HEK293 (cell line): ENCODE results near the gene PPCDC.

Source experiments
- CTCF ChIA-PET: fragments of 350-600 bp; formaldehyde crosslinking; extraction: SDS; loops from one replicate; lab custom pipeline; 2021; ENCODE audit warnings: antibody characterized with exemption; lab: Yijun Ruan, JAX
- POLR2A ChIA-PET: fragments of 300-600 bp; formaldehyde crosslinking; extraction: SDS; loops from one replicate; lab custom pipeline; 2020; ENCODE audit warnings: antibody characterized with exemption, inconsistent platforms; lab: Yijun Ruan, JAX
- H3K27ac ChIP-seq: fragments of 200-500 bp; sonication (Bioruptor generic); 2 replicates; pipeline ENCODE4 v1.5.1; 2014; ENCODE audit warnings: low read depth, low read length, control low read depth, inconsistent platforms; ENCODE audit errors: extremely low read depth
- H3K36me3 ChIP-seq, 2 experiments: fragments of 200-500 bp in 1 of 2; sonication (Bioruptor generic) in 1 of 2; 1 replicate in 1 of 2; 2 replicates in 1 of 2; pipeline ENCODE4 v1.5.1; 2014 to 2017; ENCODE audit warnings: inconsistent platforms in 2 of 2, low read length in 2 of 2; ENCODE audit not compliant: control insufficient read depth in 2 of 2, insufficient read depth in 1 of 2
- H3K4me1 ChIP-seq: fragments of 200-500 bp; sonication (Bioruptor generic); 2 replicates; pipeline ENCODE4 v1.5.1; 2014; ENCODE audit warnings: mild to moderate bottlenecking, low read length, inconsistent platforms; ENCODE audit not compliant: control insufficient read depth, insufficient read depth
- H3K4me3 ChIP-seq: 2 replicates; pipeline ENCODE4 v1.5.1; 2011; ENCODE audit warnings: low read depth, mild to moderate bottlenecking, control low read depth, low read length, moderate library complexity
- H3K9me3 ChIP-seq: fragments of 200-500 bp; sonication (Bioruptor generic); 2 replicates; pipeline ENCODE4 v1.5.1; 2014; ENCODE audit warnings: low read depth, low read length, inconsistent platforms; ENCODE audit not compliant: control insufficient read depth, insufficient read depth
- AEBP2 ChIP-seq: fragments of 450-650 bp; formaldehyde crosslinking; IDR thresholded peaks from 2 replicates; pipeline ENCODE4 v1.5.1; 2016; ENCODE audit warnings: missing biosample characterization, missing genetic modification characterization, borderline replicate concordance
- HOXD13 ChIP-seq: sonication (generic); formaldehyde crosslinking; IDR thresholded peaks from 2 replicates; pipeline ENCODE4 v1.8.0; 2022; ENCODE audit warnings: missing genetic modification reagents, borderline replicate concordance
- PBX3 ChIP-seq: sonication (generic); formaldehyde crosslinking; IDR thresholded peaks from 2 replicates; pipeline ENCODE4 v1.8.1; 2022; ENCODE audit warnings: mild to moderate bottlenecking, moderate library complexity, missing genetic modification reagents
- REST ChIP-seq: fragments of 450-650 bp; formaldehyde crosslinking; IDR thresholded peaks from 2 replicates; pipeline ENCODE4 v1.5.1; 2016; ENCODE audit warnings: missing biosample characterization, missing genetic modification characterization
- SALL2 ChIP-seq: fragments of 450-650 bp; formaldehyde crosslinking; IDR thresholded peaks from 2 replicates; pipeline ENCODE4 v1.5.0; 2017; ENCODE audit warnings: missing biosample characterization, mild to moderate bottlenecking, missing genetic modification characterization, borderline replicate concordance
- SCRT1 ChIP-seq: fragments of 450-650 bp; formaldehyde crosslinking; IDR thresholded peaks from 2 replicates; pipeline ENCODE4 v1.5.1; 2016; ENCODE audit warnings: missing biosample characterization, missing genetic modification characterization, borderline replicate concordance
- SCRT2 ChIP-seq: fragments of 450-650 bp; formaldehyde crosslinking; IDR thresholded peaks from 2 replicates; pipeline ENCODE4 v1.5.1; 2016; ENCODE audit warnings: missing biosample characterization, missing genetic modification characterization
- TSHZ1 ChIP-seq: fragments of 450-650 bp; formaldehyde crosslinking; IDR thresholded peaks from 2 replicates; pipeline ENCODE4 v1.5.1; 2016; ENCODE audit warnings: missing biosample characterization, missing genetic modification characterization, borderline replicate concordance
- ZEB2 ChIP-seq: fragments of 450-650 bp; formaldehyde crosslinking; IDR thresholded peaks from 2 replicates; pipeline ENCODE4 v1.5.1; 2016; ENCODE audit warnings: missing biosample characterization, missing genetic modification characterization
- ZNF112 ChIP-seq: fragments of 450-650 bp; formaldehyde crosslinking; IDR thresholded peaks from 2 replicates; pipeline ENCODE4 v1.5.0; 2017; ENCODE audit warnings: missing biosample characterization, missing genetic modification characterization
- ZNF23 ChIP-seq: fragments of 450-650 bp; formaldehyde crosslinking; IDR thresholded peaks from 2 replicates; pipeline ENCODE4 v1.5.1; 2016; ENCODE audit warnings: missing biosample characterization, missing genetic modification characterization, borderline replicate concordance
- ZNF24 ChIP-seq: fragments of 450-650 bp; formaldehyde crosslinking; IDR thresholded peaks from 2 replicates; pipeline ENCODE4 v1.5.1; 2016; ENCODE audit warnings: missing biosample characterization, missing genetic modification characterization
- ZNF311 ChIP-seq: fragments of 450-650 bp; formaldehyde crosslinking; IDR thresholded peaks from 2 replicates; pipeline ENCODE4 v1.5.1; 2017; ENCODE audit warnings: missing biosample characterization, missing genetic modification characterization, borderline replicate concordance
- ZNF394 ChIP-seq: fragments of 450-650 bp; formaldehyde crosslinking; IDR thresholded peaks from 2 replicates; pipeline ENCODE4 v1.5.1; 2016; ENCODE audit warnings: missing biosample characterization, missing genetic modification characterization, mild to moderate bottlenecking, moderate library complexity, borderline replicate concordance
- ZNF449 ChIP-seq: fragments of 450-650 bp; formaldehyde crosslinking; IDR thresholded peaks from 2 replicates; pipeline ENCODE4 v1.5.1; 2017; ENCODE audit warnings: missing biosample characterization, mild to moderate bottlenecking, missing genetic modification characterization, moderate library complexity
- ZNF521 ChIP-seq: fragments of 450-650 bp; formaldehyde crosslinking; IDR thresholded peaks from 2 replicates; pipeline ENCODE4 v1.5.1; 2017; ENCODE audit warnings: missing biosample characterization, mild to moderate bottlenecking, missing genetic modification characterization
- ZNF548 ChIP-seq: fragments of 450-650 bp; formaldehyde crosslinking; IDR thresholded peaks from 2 replicates; pipeline ENCODE4 v1.5.1; 2016; ENCODE audit warnings: missing biosample characterization, missing genetic modification characterization
- ZNF830 ChIP-seq: fragments of 450-650 bp; IDR thresholded peaks from 2 replicates; pipeline ENCODE4 v1.5.0; 2018; ENCODE audit warnings: missing biosample characterization, missing genetic modification characterization, low read depth, mild to moderate bottlenecking, moderate library complexity

The PPCDC gene

GRCh38 chr15:75058127-75058905 lies 34.9 kb downstream of the PPCDC start (continued):
- TF ChIP-seq REST (tag by site-specific recombination) (peak; percentile 58; the same call in 1 of the 2 replicates), PBX3 (no peak), TSHZ1 (tag by site-specific recombination) (no peak), ZNF112 (tag by site-specific recombination) (no peak), ZNF830 (tag by site-specific recombination) (no peak), SCRT1 (tag by site-specific recombination) (no peak)

- Histone ChIP-seq H3K4me1 (peaks cover under 1% of the 10 kb centered on the region; the same call in 1 of the 2 replicates), H3K27ac (no peak overlapping the region), H3K4me3 (no peak overlapping the region), H3K36me3 (no peaks in the 10 kb centered on the region; a peak in 1 of 3 replicates), H3K9me3 (no peaks in the 10 kb centered on the region)
- ChIA-PET CTCF (interaction anchor here (0.6 kb wide), 1 partner anchor 138 kb away, joined by 3 read pairs; no protein-coding TSS in a partner anchor), POLR2A (no interaction called here)
- TF ChIP-seq SALL2 (no peak), SCRT2 (no peak), ZNF548 (tag by site-specific recombination) (no peak), ZNF311 (no peak), ZNF394 (tag by site-specific recombination) (no peak), AEBP2 (tag by site-specific recombination) (no peak), ZNF24 (tag by site-specific recombination) (no peak), ZEB2 (tag by site-specific recombination) (no peak), HOXD13 (CRISPR knock-in tag) (no peak), ZNF449 (no peak), ZNF521 (tag by site-specific recombination) (no peak), ZNF23 (tag by site-specific recombination) (no peak)
These were observed 36.2 kb downstream of the PPCDC start for GRCh38 chr15:75059607-75060006.
